ENCODE data around the gene MAPK8IP2. TPM values are rescaled to one million over a fixed set of nuclear protein-coding genes. Genes with fewer than 3 reads are reported as not detected.

Gene MAPK8IP2
- total RNA-seq, 1 donor from 2014 or later, result not detected

DNA sequence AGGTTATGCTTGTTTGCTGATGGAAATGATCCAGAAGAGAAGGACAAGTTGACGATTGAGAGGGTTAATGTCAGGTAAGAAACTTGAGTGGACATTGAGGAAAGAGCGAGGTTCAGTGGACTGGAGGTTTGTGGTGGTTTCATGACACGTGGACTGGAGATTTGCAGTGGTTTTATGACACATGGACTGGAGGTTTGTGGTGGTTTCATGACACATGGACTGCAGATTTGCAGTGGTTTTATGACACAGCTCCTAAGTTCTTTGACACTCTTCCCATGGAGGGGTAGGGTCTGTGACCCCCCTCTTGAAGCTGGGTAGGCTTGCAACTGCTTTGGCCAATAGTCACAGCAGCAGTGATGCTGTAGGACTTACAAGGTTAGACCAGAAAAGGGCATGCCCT, 5.4 kb upstream of the MAPK8IP2 start:
- Histone ChIP-seq H3K27me3 (no peaks in the 10 kb centered on the region), H3K4me1 (peaks cover 0 to under 1% of the 10 kb centered on the region in 2 donors), H3K4me3 (no peak overlapping the region), H3K9me3 (no peaks in the 10 kb centered on the region), H3K36me3 (no peaks in the 10 kb centered on the region), H3K27ac (no peak overlapping the region)
- TF ChIP-seq, protein P1, sequence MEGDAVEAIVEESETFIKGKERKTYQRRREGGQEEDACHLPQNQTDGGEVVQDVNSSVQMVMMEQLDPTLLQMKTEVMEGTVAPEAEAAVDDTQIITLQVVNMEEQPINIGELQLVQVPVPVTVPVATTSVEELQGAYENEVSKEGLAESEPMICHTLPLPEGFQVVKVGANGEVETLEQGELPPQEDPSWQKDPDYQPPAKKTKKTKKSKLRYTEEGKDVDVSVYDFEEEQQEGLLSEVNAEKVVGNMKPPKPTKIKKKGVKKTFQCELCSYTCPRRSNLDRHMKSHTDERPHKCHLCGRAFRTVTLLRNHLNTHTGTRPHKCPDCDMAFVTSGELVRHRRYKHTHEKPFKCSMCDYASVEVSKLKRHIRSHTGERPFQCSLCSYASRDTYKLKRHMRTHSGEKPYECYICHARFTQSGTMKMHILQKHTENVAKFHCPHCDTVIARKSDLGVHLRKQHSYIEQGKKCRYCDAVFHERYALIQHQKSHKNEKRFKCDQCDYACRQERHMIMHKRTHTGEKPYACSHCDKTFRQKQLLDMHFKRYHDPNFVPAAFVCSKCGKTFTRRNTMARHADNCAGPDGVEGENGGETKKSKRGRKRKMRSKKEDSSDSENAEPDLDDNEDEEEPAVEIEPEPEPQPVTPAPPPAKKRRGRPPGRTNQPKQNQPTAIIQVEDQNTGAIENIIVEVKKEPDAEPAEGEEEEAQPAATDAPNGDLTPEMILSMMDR (IDR thresholded peaks at IDR 0.05), result no peak
- intact Hi-C loops (cut with DNase I), result no loop called here
- no peak for DNase-seq (ENCODE audit: low spot score in 2 of 2)

DNA sequence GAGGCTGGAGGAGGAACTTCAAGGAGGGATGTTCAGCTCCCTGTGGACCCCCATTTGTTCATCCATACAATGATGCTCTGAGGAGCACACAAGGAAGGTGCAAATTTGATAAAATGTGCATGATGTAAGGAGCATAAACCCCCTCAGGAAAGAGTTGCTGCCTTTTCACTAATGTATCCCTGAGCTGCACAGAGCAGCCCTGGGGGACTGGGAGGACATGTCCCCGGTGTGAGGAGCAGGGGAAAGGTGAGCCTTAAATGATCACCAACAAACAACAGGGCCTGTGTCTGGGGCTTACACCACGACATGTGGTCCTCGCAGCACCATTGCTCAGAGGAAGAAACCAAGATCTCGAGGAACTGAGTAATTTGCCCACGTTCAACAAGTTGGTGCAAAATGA, 3.5 kb upstream of the MAPK8IP2 start:
- peaks cover 4 to 6% of the 10 kb centered on the region in 2 donors for H3K4me1 ChIP-seq
- H3K27ac ChIP-seq, result no peak overlapping the region
- H3K36me3 ChIP-seq, result no peaks in the 10 kb centered on the region
- intact Hi-C loops (cut with DNase I), result no loop called here
- H3K27me3 ChIP-seq, result peaks cover 10% of the 10 kb centered on the region
- no peak for DNase-seq (ENCODE audit: low spot score in 2 of 2)
- H3K9me3 ChIP-seq, result no peaks in the 10 kb centered on the region
- H3K4me3 ChIP-seq, result no peak overlapping the region
- TF ChIP-seq, protein P1 (IDR thresholded peaks at IDR 0.05), result no peak

- no peak for DNase-seq (ENCODE audit: low spot score in 2 of 2)
- H3K4me3 ChIP-seq, result peak overlapping the region; percentile 48 to 60
- no peaks in the 10 kb centered on the region for H3K9me3 ChIP-seq
- no peaks in the 10 kb centered on the region for H3K36me3 ChIP-seq
- H3K27ac ChIP-seq, result no peak overlapping the region
- intact Hi-C loops (cut with DNase I), result no loop called here
- peaks cover 4 to 6% of the 10 kb centered on the region in 2 donors for H3K4me1 ChIP-seq
- peaks cover 16% of the 10 kb centered on the region for H3K27me3 ChIP-seq
- TF ChIP-seq, protein P1 (IDR thresholded peaks at IDR 0.05), result no peak
Observed at GRCh38 chr22:50599816-50600455, 657 bp upstream of the MAPK8IP2 start.

GRCh38 chr22:50600967-50601668, 525 bp downstream of the MAPK8IP2 start:
- peaks cover 4 to 6% of the 10 kb centered on the region in 2 donors for H3K4me1 ChIP-seq
- no peaks in the 10 kb centered on the region for H3K36me3 ChIP-seq
- DNase-seq (ENCODE audit: low spot score in 2 of 2), result no peak
- H3K27ac ChIP-seq, result no peak overlapping the region
- intact Hi-C loops (cut with DNase I), result no loop called here
- TF ChIP-seq, protein P1 (IDR thresholded peaks at IDR 0.05), result no peak
- peaks cover 16% of the 10 kb centered on the region for H3K27me3 ChIP-seq
- H3K4me3 ChIP-seq, result peak overlapping the region; percentile 48 to 60
- H3K9me3 ChIP-seq, result no peaks in the 10 kb centered on the region

DNA sequence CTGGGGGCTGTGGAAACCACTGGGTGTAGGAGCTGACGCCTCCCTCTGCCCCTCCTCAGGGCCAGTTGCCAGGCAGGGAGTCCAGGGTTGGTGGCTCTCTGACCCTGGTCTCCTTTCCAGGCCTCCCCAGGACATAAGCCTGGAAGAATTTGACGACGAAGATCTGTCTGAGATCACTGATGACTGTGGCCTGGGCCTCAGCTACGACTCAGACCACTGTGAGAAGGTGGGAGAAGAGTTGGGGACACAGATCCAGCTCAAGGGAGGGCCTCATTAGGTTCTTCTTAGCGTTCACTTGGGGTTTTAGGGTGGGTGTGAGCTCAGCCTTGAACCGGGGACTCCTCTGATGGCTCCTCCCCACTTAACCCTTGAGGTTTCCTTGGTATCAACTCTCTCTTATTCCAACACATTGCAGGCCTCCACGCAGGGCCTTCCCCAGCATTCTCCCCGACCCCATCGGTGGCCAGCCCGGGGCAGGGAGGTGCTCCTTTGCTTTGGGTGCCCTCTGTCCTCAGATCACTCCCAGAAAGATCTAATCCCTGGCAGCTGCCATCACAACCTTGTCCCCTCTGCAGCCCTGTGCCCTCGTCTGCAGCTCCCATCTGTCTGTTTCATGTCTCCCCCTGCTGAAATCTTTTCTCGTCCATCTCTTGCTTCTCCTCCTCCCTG, 1.2 kb downstream of the MAPK8IP2 start:
- Histone ChIP-seq H3K4me1 (peaks cover 4 to 6% of the 10 kb centered on the region in 2 donors), H3K4me3 (no peak overlapping the region), H3K9me3 (no peaks in the 10 kb centered on the region), H3K27me3 (peaks cover 16% of the 10 kb centered on the region), H3K36me3 (no peaks in the 10 kb centered on the region), H3K27ac (no peak overlapping the region)
- intact Hi-C loops (cut with DNase I), result no loop called here
- no peak for DNase-seq (ENCODE audit: low spot score in 2 of 2)
- TF ChIP-seq, protein P1 (IDR thresholded peaks at IDR 0.05), result no peak

Measured in ascending aorta (tissue), 2 donors.